Duodenal mucosa (tissue), 2 donors: ENCODE measurements around the gene DPH3.

Source experiments
- H3K27ac ChIP-seq: one replicate; pipeline ENCODE4 v1.7.0; 2013; ENCODE audit warnings: low read depth, low read length
- H3K27me3 ChIP-seq, 2 donors: one replicate each; pipeline ENCODE4 v1.7.0; 2013; ENCODE audit warnings: low read length in 2 of 2, control low read depth in 1 of 2; ENCODE audit not compliant: insufficient read depth in 2 of 2, control insufficient read depth in 1 of 2
- H3K36me3 ChIP-seq, 2 donors: one replicate each; pipeline ENCODE4 v1.7.0; 2013; ENCODE audit warnings: low read length in 2 of 2, control low read depth in 1 of 2; ENCODE audit not compliant: insufficient read depth in 2 of 2, control insufficient read depth in 1 of 2
- H3K4me1 ChIP-seq, 2 donors: one replicate each; pipeline ENCODE4 v1.7.0; 2013; ENCODE audit warnings: low read length in 2 of 2, control low read depth in 1 of 2; ENCODE audit not compliant: insufficient read depth in 2 of 2, control insufficient read depth in 1 of 2
- H3K4me3 ChIP-seq, 2 donors: one replicate each; pipeline ENCODE4 v1.7.0; 2013; ENCODE audit warnings: low read length in 2 of 2, low read depth in 1 of 2
- H3K9ac ChIP-seq, 2 donors: one replicate each; pipeline ENCODE4 v1.7.0; 2013; ENCODE audit warnings: low read length in 2 of 2, low read depth in 1 of 2
- H3K9me3 ChIP-seq, 2 donors: one replicate each; pipeline ENCODE4 v1.7.0; 2013; ENCODE audit warnings: low read length in 2 of 2, control low read depth in 1 of 2; ENCODE audit not compliant: control insufficient read depth in 1 of 2

DPH3 gene

GRCh38 chr3:16257309-16257708 lies 7.4 kb downstream of the DPH3 start:
- H3K27ac ChIP-seq, result no peak overlapping the region
- H3K9me3 ChIP-seq, result no peaks in the 10 kb centered on the region
- peaks cover 11 to 17% of the 10 kb centered on the region in 2 donors for H3K4me1 ChIP-seq
- H3K4me3 ChIP-seq, result no peak overlapping the region
- no peak overlapping the region for H3K9ac ChIP-seq
- peaks cover 12 to 19% of the 10 kb centered on the region in 2 donors for H3K36me3 ChIP-seq
- no peaks in the 10 kb centered on the region for H3K27me3 ChIP-seq

- Histone ChIP-seq H3K27me3 (no peaks in the 10 kb centered on the region), H3K27ac (no peak overlapping the region), H3K9me3 (no peaks in the 10 kb centered on the region), H3K4me1 (peaks cover 19 to 23% of the 10 kb centered on the region in 2 donors), H3K9ac (no peak overlapping the region), H3K36me3 (peaks cover 12 to 19% of the 10 kb centered on the region in 2 donors), H3K4me3 (no peak overlapping the region)
Measured at GRCh38 chr3:16255726-16256125, 9.0 kb downstream of the DPH3 start.

- Histone ChIP-seq H3K4me3 (no peak overlapping the region), H3K27ac (no peak overlapping the region), H3K9ac (no peak overlapping the region), H3K9me3 (no peaks in the 10 kb centered on the region), H3K36me3 (peaks cover 9 to 17% of the 10 kb centered on the region in 2 donors), H3K27me3 (no peaks in the 10 kb centered on the region), H3K4me1 (peaks cover 19 to 23% of the 10 kb centered on the region in 2 donors)
Measured at GRCh38 chr3:16255326-16255725, 9.4 kb downstream of the DPH3 start.

GRCh38 chr3:16254916-16255315 lies 9.8 kb downstream of the DPH3 start:
- peaks cover 19 to 23% of the 10 kb centered on the region in 2 donors for H3K4me1 ChIP-seq
- H3K36me3 ChIP-seq, result peaks cover 5 to 15% of the 10 kb centered on the region in 2 donors
- no peak overlapping the region for H3K4me3 ChIP-seq
- no peak overlapping the region for H3K9ac ChIP-seq
- H3K9me3 ChIP-seq, result no peaks in the 10 kb centered on the region
- H3K27me3 ChIP-seq, result no peaks in the 10 kb centered on the region
- no peak overlapping the region for H3K27ac ChIP-seq

GRCh38 chr3:16253601-16254000 lies 11.1 kb downstream of the DPH3 start:
- no peak overlapping the region for H3K27ac ChIP-seq
- no peaks in the 10 kb centered on the region for H3K27me3 ChIP-seq
- no peaks in the 10 kb centered on the region for H3K9me3 ChIP-seq
- peaks cover 0 to 2% of the 10 kb centered on the region in 2 donors for H3K36me3 ChIP-seq
- peaks cover 19 to 23% of the 10 kb centered on the region in 2 donors for H3K4me1 ChIP-seq
- no peak overlapping the region for H3K4me3 ChIP-seq
- H3K9ac ChIP-seq, result no peak overlapping the region

GRCh38 chr3:16252988-16253387 lies 11.8 kb downstream of the DPH3 start:
- Histone ChIP-seq H3K27ac (no peak overlapping the region), H3K27me3 (no peaks in the 10 kb centered on the region), H3K4me3 (peak overlapping the region in 1 of 2 donors; percentile 19), H3K9ac (no peak overlapping the region), H3K9me3 (no peaks in the 10 kb centered on the region), H3K4me1 (peaks cover 19 to 23% of the 10 kb centered on the region in 2 donors), H3K36me3 (no peaks in the 10 kb centered on the region)

- peaks cover 19 to 23% of the 10 kb centered on the region in 2 donors for H3K4me1 ChIP-seq
- no peaks in the 10 kb centered on the region for H3K9me3 ChIP-seq
- H3K27me3 ChIP-seq, result no peaks in the 10 kb centered on the region
- no peak overlapping the region for H3K9ac ChIP-seq
- H3K27ac ChIP-seq, result no peak overlapping the region
- peak overlapping the region in 1 of 2 donors; percentile 19 for H3K4me3 ChIP-seq
- H3K36me3 ChIP-seq, result no peaks in the 10 kb centered on the region
Measured at GRCh38 chr3:16252243-16252978, 12.3 kb downstream of the DPH3 start.

GRCh38 chr3:16251316-16252085 lies 13.2 kb downstream of the DPH3 start:
- Histone ChIP-seq H3K9me3 (no peaks in the 10 kb centered on the region), H3K9ac (no peak overlapping the region), H3K27me3 (no peaks in the 10 kb centered on the region), H3K4me1 (peaks cover 19 to 23% of the 10 kb centered on the region in 2 donors), H3K27ac (no peak overlapping the region), H3K4me3 (no peak overlapping the region), H3K36me3 (no peaks in the 10 kb centered on the region)

GRCh38 chr3:16249886-16250285 lies 14.9 kb downstream of the DPH3 start:
- H3K27me3 ChIP-seq, result no peaks in the 10 kb centered on the region
- H3K4me1 ChIP-seq, result peaks cover 19 to 23% of the 10 kb centered on the region in 2 donors
- H3K36me3 ChIP-seq, result no peaks in the 10 kb centered on the region
- H3K4me3 ChIP-seq, result no peak overlapping the region
- no peak overlapping the region for H3K9ac ChIP-seq
- no peak overlapping the region for H3K27ac ChIP-seq
- no peaks in the 10 kb centered on the region for H3K9me3 ChIP-seq

GRCh38 chr3:16249336-16249735 lies 15.4 kb downstream of the DPH3 start:
- no peak overlapping the region for H3K27ac ChIP-seq

More at GRCh38 chr3:16249336-16249735, 15.4 kb downstream of the DPH3 start:
- H3K27me3 ChIP-seq, result no peaks in the 10 kb centered on the region
- peaks cover 19 to 23% of the 10 kb centered on the region in 2 donors for H3K4me1 ChIP-seq
- no peaks in the 10 kb centered on the region for H3K9me3 ChIP-seq
- H3K9ac ChIP-seq, result no peak overlapping the region
- H3K36me3 ChIP-seq, result no peaks in the 10 kb centered on the region
- H3K4me3 ChIP-seq, result no peak overlapping the region
